PFSK-1 (cell line): ENCODE data around the gene STON2.

Experiments
- FOXP2 ChIP-seq: optimal IDR thresholded peaks from 2 replicates; pipeline ENCODE3; 2011; ENCODE audit warnings: borderline replicate concordance, control low read depth, inconsistent platforms; ENCODE audit not compliant: insufficient read depth; ENCODE audit errors: extremely low read length, extremely low read depth
- POLR2AphosphoS5 ChIP-seq: IDR thresholded peaks from 2 replicates; pipeline ENCODE4 v1.6.1; 2012; ENCODE audit warnings: low read depth, mild to moderate bottlenecking, control low read depth, low read length, moderate library complexity
- REST ChIP-seq, 2 experiments: IDR thresholded peaks; 2 replicates each; pipeline versions ENCODE4 v1.6.1 to v1.8.0; 2011 to 2012; ENCODE audit warnings: low read depth in 2 of 2, low read length in 2 of 2, control low read depth in 1 of 2, inconsistent platforms in 1 of 2, mild to moderate bottlenecking in 1 of 2, moderate library complexity in 1 of 2; ENCODE audit not compliant: insufficient read depth in 1 of 2
- TAF1 ChIP-seq: IDR thresholded peaks from 2 replicates; pipeline ENCODE4 v1.6.1; 2012; ENCODE audit warnings: low read length, control low read depth, borderline replicate concordance; ENCODE audit not compliant: insufficient read depth

DNA sequence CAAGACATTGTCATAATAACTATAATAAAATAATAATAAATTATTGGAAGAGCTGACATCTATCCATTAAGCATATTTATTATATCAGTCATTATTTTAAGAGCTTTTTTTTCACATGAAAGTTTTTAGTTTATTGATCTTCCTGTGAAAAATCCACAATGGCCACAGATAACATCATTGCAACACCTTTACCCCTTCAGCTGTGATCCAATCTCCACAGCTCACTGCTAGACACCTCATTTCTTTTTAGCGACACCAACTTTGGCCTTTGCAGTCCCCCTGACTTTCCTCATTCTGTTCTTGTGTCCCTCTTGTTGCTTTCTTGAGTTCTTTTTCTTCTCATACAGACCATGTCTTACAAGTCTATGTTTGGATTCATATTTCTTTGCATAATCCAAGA lies 67.4 kb downstream of the STON2 start:
- TF ChIP-seq REST (IDR thresholded peaks at IDR 0.05; ENCODE audit: insufficient read depth in 1 of 2, low read depth in 2 of 2, low read length in 2 of 2) (no peak), TAF1 (no peak), POLR2AphosphoS5 (no peak), FOXP2 (no peak)
